GM21717 (cell line): ENCODE results near the gene TMUB1.

Source experiments
- ATAC-seq: cut with Tn5 transposase; IDR thresholded peaks from one replicate; pipeline ENCODE4 v1.9.1; 2021; ENCODE audit warnings: mild to moderate bottlenecking, moderate library complexity; ENCODE audit not compliant: unreplicated experiment

TMUB1 gene

GRCh38 chr7:151104411-151105235 is 21.3 kb upstream of the TMUB1 start:
- ATAC-seq, result no peak

- no peak for ATAC-seq
Observed at GRCh38 chr7:151103973-151104372, 20.7 kb upstream of the TMUB1 start.

- no peak for ATAC-seq
Observed at GRCh38 chr7:151102991-151103390, 19.7 kb upstream of the TMUB1 start.

- ATAC-seq, result no peak
Observed at GRCh38 chr7:151101621-151102396, 18.5 kb upstream of the TMUB1 start.

GRCh38 chr7:151100921-151101320 is 17.6 kb upstream of the TMUB1 start:
- no peak for ATAC-seq

- ATAC-seq, result no peak
Observed at GRCh38 chr7:151099486-151100211, 16.4 kb upstream of the TMUB1 start.

- no peak for ATAC-seq
Observed at GRCh38 chr7:151095828-151096475, 12.7 kb upstream of the TMUB1 start.

- ATAC-seq, result no peak
Observed at GRCh38 chr7:151095123-151095797, 12.0 kb upstream of the TMUB1 start.

- no peak for ATAC-seq
Observed at GRCh38 chr7:151094675-151095074, 11.4 kb upstream of the TMUB1 start.

- ATAC-seq, result no peak
Observed at GRCh38 chr7:151093748-151094147, 10.5 kb upstream of the TMUB1 start.

GRCh38 chr7:151091988-151092387 is 8.7 kb upstream of the TMUB1 start:
- ATAC-seq, result no peak

- no peak for ATAC-seq
Observed at GRCh38 chr7:151091431-151091830, 8.1 kb upstream of the TMUB1 start.

GRCh38 chr7:151091003-151091402 is 7.7 kb upstream of the TMUB1 start:
- no peak for ATAC-seq

- ATAC-seq, result no peak
Observed at GRCh38 chr7:151089893-151090730, 6.8 kb upstream of the TMUB1 start.

- no peak for ATAC-seq
Observed at GRCh38 chr7:151088856-151089699, 5.8 kb upstream of the TMUB1 start.

- no peak for ATAC-seq
Observed at GRCh38 chr7:151088019-151088855, 4.9 kb upstream of the TMUB1 start.

- ATAC-seq, result no peak
Observed at GRCh38 chr7:151087245-151088018, 4.1 kb upstream of the TMUB1 start.
